Measurements from ENCODE around the gene FA2H.

The FA2H gene

DNA sequence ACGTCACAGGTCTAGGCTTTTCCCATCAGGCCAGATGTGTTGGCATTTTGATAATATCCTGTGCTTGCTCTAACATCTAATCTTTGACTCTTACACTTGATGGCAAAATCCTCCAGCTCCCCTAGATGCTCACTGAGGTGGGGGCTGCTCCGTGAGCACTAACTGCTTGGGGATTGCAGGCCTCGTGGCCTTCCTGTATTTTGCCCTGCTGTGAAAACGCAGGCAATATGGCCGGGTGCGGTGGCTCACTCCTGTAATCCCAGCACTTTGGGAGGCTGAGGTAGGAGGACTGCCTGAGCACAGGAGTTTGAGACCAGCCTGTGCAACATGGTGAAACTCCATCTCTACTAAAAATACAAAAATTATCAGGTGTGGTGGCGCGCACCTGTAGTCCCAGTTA, 64.2 kb downstream of the FA2H start:
- no peaks in the 10 kb centered on the region for H4K20me1 ChIP-seq (ENCODE audit: insufficient read depth, low read length)
- no peaks in the 10 kb centered on the region for H3K36me3 ChIP-seq (replicated peaks; ENCODE audit: low read depth, low read length)
- H2AFZ ChIP-seq (ENCODE audit: low read depth, low read length), result no peak overlapping the region
- no peak overlapping the region for H3K9ac ChIP-seq (ENCODE audit: low read length)
- no peak overlapping the region for H3K4me2 ChIP-seq (ENCODE audit: low read length)
- TF ChIP-seq EZH2phosphoT487 (IDR thresholded peaks at IDR 0.05; ENCODE audit: low read depth), result no peak
- TF ChIP-seq, protein P1, sequence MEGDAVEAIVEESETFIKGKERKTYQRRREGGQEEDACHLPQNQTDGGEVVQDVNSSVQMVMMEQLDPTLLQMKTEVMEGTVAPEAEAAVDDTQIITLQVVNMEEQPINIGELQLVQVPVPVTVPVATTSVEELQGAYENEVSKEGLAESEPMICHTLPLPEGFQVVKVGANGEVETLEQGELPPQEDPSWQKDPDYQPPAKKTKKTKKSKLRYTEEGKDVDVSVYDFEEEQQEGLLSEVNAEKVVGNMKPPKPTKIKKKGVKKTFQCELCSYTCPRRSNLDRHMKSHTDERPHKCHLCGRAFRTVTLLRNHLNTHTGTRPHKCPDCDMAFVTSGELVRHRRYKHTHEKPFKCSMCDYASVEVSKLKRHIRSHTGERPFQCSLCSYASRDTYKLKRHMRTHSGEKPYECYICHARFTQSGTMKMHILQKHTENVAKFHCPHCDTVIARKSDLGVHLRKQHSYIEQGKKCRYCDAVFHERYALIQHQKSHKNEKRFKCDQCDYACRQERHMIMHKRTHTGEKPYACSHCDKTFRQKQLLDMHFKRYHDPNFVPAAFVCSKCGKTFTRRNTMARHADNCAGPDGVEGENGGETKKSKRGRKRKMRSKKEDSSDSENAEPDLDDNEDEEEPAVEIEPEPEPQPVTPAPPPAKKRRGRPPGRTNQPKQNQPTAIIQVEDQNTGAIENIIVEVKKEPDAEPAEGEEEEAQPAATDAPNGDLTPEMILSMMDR (IDR thresholded peaks at IDR 0.05; ENCODE audit: low read depth, low read length), result no peak
- H3K9me3 ChIP-seq (ENCODE audit: insufficient read depth, low read length), result no peaks in the 10 kb centered on the region
- no peaks in the 10 kb centered on the region for H3K4me1 ChIP-seq (ENCODE audit: low read length)
- H3K27ac ChIP-seq (ENCODE audit: low read length), result no peak overlapping the region
- no peak overlapping the region for H3K4me3 ChIP-seq (ENCODE audit: low read length)
- no peaks in the 10 kb centered on the region for H3K79me2 ChIP-seq (ENCODE audit: low read length)
- peaks cover 8% of the 10 kb centered on the region; the same call in 1 of the 2 replicates for H3K27me3 ChIP-seq (ENCODE audit: low read depth, low read length)

DNA sequence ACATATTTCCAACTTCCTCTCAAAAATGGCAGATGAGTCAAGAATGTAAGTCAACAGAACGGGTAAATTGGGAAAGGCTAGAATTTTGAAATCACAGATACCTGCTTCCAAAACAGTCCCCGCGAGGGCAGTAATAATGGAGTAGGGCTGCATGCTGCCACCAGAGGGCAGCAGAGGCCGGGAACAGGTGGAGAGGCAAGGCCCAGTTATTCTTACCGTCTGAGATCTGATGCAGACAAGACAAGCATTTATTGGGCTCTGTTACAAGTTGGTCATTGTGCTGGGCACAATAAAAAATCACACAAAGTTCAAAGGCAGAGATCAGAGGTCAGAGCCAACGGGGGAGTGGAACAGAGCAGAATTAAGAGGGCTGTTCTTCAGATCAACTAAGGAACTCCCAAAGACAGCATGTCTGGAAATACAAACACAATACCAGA, 65.2 kb downstream of the FA2H start:
- Histone ChIP-seq H3K4me3 (ENCODE audit: low read length) (no peak overlapping the region), H3K36me3 (replicated peaks; ENCODE audit: low read depth, low read length) (no peaks in the 10 kb centered on the region), H4K20me1 (ENCODE audit: insufficient read depth, low read length) (no peaks in the 10 kb centered on the region), H3K4me1 (ENCODE audit: low read length) (no peaks in the 10 kb centered on the region), H3K27ac (ENCODE audit: low read length) (no peak overlapping the region), H3K9ac (ENCODE audit: low read length) (no peak overlapping the region), H3K9me3 (ENCODE audit: insufficient read depth, low read length) (no peaks in the 10 kb centered on the region), H3K4me2 (ENCODE audit: low read length) (0 out of 2 replicates have a peak overlapping the region, but pooled peaks have one; percentile 12), H3K27me3 (ENCODE audit: low read depth, low read length) (peaks cover 8% of the 10 kb centered on the region; the same call in 1 of the 2 replicates), H2AFZ (ENCODE audit: low read depth, low read length) (no peak overlapping the region), H3K79me2 (ENCODE audit: low read length) (no peaks in the 10 kb centered on the region)
- TF ChIP-seq, protein P1 (IDR thresholded peaks at IDR 0.05; ENCODE audit: low read depth, low read length), result peak; percentile 98
- no peak for TF ChIP-seq EZH2phosphoT487 (IDR thresholded peaks at IDR 0.05; ENCODE audit: low read depth)

DNA sequence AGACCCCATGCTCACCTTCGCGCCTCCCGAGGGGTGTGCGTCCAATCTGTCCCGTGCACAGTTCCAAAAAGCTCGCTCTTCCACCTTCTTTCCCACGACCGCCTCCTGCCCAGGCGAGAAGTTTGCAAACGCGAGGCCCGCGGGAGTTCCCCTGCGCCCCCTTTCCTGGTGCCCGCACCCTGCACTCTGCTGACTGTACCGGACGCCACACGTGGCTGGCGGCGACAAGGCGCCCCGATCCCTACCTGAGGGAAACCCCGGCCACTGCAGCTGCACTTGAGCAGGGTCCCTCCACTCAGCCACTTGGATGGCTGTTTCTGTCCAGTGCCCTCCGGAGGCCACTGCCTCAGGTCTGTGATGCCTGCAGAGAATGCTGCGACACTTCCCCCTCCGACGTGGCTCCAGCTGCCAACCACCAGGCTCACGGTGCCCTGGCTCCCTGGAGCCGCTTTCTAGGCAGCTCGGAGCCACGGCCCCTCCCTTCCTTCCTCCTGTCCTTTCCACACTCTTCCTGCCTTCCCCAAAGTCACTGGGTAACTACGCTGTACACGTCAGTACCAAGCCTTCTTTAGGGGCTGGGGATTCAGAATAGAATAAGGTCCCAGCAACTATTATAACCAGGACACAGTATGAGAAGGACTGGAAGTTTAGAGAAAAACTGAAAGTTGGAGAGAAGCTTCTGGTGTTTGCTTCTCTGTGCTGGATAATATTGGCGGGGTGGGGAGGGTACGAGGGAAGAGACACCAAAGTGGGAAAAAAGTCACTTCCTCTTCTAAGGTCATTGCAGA, 74.0 kb downstream of the FA2H start, which contains the start of gene MLKL:
MLKL (minus strand) TSS at position 425 of the 788 bp plus-strand sequence. CDS start 5,105 bp downstream, outside the sequence.
- Histone ChIP-seq H3K9me3 (ENCODE audit: insufficient read depth, low read length) (no peaks in the 10 kb centered on the region), H3K27ac (ENCODE audit: low read length) (peak within 1 kb of the TSS; percentile 87), H3K9ac (ENCODE audit: low read length) (peak within 1 kb of the TSS; percentile 69), H4K20me1 (ENCODE audit: insufficient read depth, low read length) (no peaks in the 10 kb centered on the region), H2AFZ (ENCODE audit: low read depth, low read length) (peak within 1 kb of the TSS; percentile 94), H3K4me1 (ENCODE audit: low read length) (peaks cover 35% of the 10 kb centered on the region), H3K4me3 (ENCODE audit: low read length) (peak within 1 kb of the TSS; percentile 86), H3K4me2 (ENCODE audit: low read length) (peak within 1 kb of the TSS; percentile 99), H3K27me3 (ENCODE audit: low read depth, low read length) (no peaks in the 10 kb centered on the region), H3K79me2 (ENCODE audit: low read length) (no peaks in the 10 kb centered on the region), H3K36me3 (replicated peaks; ENCODE audit: low read depth, low read length) (no peaks in the 10 kb centered on the region)
- TF ChIP-seq, protein P1 (IDR thresholded peaks at IDR 0.05; ENCODE audit: low read depth, low read length), result peak; percentile 12; the same call in 1 of the 2 replicates
- TF ChIP-seq EZH2phosphoT487 (IDR thresholded peaks at IDR 0.05; ENCODE audit: low read depth), result no peak

DNA sequence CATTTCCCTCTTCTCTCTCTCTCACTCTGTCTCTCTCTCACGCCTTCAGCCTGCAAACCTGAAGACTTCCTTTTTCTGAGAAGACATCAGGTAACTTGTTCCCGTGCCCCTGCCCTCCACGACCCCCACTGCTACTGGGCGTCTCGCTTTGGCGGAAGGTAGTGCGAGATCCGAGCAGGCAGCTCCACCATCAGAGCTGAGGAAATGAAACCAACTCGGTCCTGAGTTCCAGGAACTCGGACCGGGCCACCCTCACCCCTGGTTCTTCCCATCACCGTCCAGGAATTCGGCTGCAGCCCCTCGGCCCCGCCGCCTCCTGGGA, 74.5 kb downstream of the FA2H start:
- H3K9me3 ChIP-seq (ENCODE audit: insufficient read depth, low read length), result no peaks in the 10 kb centered on the region
- H3K4me1 ChIP-seq (ENCODE audit: low read length), result peaks cover 35% of the 10 kb centered on the region
- peak overlapping the region; percentile 87 for H3K27ac ChIP-seq (ENCODE audit: low read length)
- H3K4me2 ChIP-seq (ENCODE audit: low read length), result peak overlapping the region; percentile 99
- H3K79me2 ChIP-seq (ENCODE audit: low read length), result no peaks in the 10 kb centered on the region
- H3K27me3 ChIP-seq (ENCODE audit: low read depth, low read length), result no peaks in the 10 kb centered on the region
- H4K20me1 ChIP-seq (ENCODE audit: insufficient read depth, low read length), result no peaks in the 10 kb centered on the region
- no peaks in the 10 kb centered on the region for H3K36me3 ChIP-seq (replicated peaks; ENCODE audit: low read depth, low read length)
- peak overlapping the region; percentile 94 for H2AFZ ChIP-seq (ENCODE audit: low read depth, low read length)
- H3K4me3 ChIP-seq (ENCODE audit: low read length), result peak overlapping the region; percentile 86
- TF ChIP-seq, protein P1 (IDR thresholded peaks at IDR 0.05; ENCODE audit: low read depth, low read length), result no peak
- TF ChIP-seq EZH2phosphoT487 (IDR thresholded peaks at IDR 0.05; ENCODE audit: low read depth), result no peak
- peak overlapping the region; percentile 69 for H3K9ac ChIP-seq (ENCODE audit: low read length)
